Kidney (tissue), 14 donors: ENCODE measurements around the gene LSAMP. TPM values are rescaled to one million over a fixed set of nuclear protein-coding genes. Genes with fewer than 3 reads are reported as not detected.

Source experiments
- DNase-seq, 5 donors: peaks; one replicate each; pipeline ENCODE4 v3.0.0-alpha.2; 2013 to 2020
- FAIRE-seq: peaks from 2 replicates; lab custom pipeline; 2012; peaks lifted over from hg19 to GRCh38; lab: Jason Lieb, UNC
- H3K27ac ChIP-seq, 2 donors: one replicate each; pipeline ENCODE4 v1.7.0; 2013; ENCODE audit warnings: low read depth in 2 of 2, low read length in 2 of 2, inconsistent platforms in 1 of 2
- H3K27me3 ChIP-seq: one replicate; pipeline ENCODE4 v1.7.1; 2013; ENCODE audit warnings: low read length, inconsistent platforms; ENCODE audit not compliant: control insufficient read depth, insufficient read depth
- H3K36me3 ChIP-seq, 3 donors: one replicate each; pipeline versions ENCODE4 v1.7.0 to v1.7.1; 2013; ENCODE audit warnings: low read length in 3 of 3, control low read depth in 1 of 3, inconsistent platforms in 1 of 3; ENCODE audit not compliant: insufficient read depth in 3 of 3, control insufficient read depth in 2 of 3
- H3K4me1 ChIP-seq, 3 donors: one replicate each; pipeline versions ENCODE4 v1.7.0 to v1.7.1; 2013; ENCODE audit warnings: low read length in 3 of 3, inconsistent platforms in 1 of 3, low read depth in 1 of 3; ENCODE audit not compliant: control insufficient read depth in 2 of 3, insufficient read depth in 2 of 3
- H3K4me3 ChIP-seq, 3 donors: one replicate each; pipeline versions ENCODE4 v1.7.0 to v1.8.1; 2013; ENCODE audit warnings: low read length in 3 of 3, control low read depth in 1 of 3, inconsistent platforms in 1 of 3
- H3K9ac ChIP-seq, 3 donors: one replicate each; pipeline versions ENCODE4 v1.7.0 to v1.7.1; 2013; ENCODE audit warnings: low read length in 3 of 3, control low read depth in 1 of 3, inconsistent platforms in 1 of 3
- H3K9me3 ChIP-seq, 3 donors: one replicate each; pipeline versions ENCODE4 v1.7.0 to v1.7.1; 2013; ENCODE audit warnings: low read length in 3 of 3, control low read depth in 1 of 3, inconsistent platforms in 1 of 3; ENCODE audit not compliant: control insufficient read depth in 2 of 3, insufficient read depth in 1 of 3
- CTCF ChIP-seq: IDR thresholded peaks from 3 replicates; pipeline ENCODE4 v1.5.1; 2012; ENCODE audit warnings: mild to moderate bottlenecking, moderate library complexity, borderline replicate concordance; ENCODE audit not compliant: insufficient read depth; ENCODE audit errors: extremely low read depth
- intact Hi-C: fragments of 100-400 bp; cut with DNase I; formaldehyde crosslinking; loops from one replicate; pipeline ENCODE4 v1.11.1; 2022
- polyA plus RNA-seq: library from polyadenylated mRNA; stranded (reverse); fragments of 350-450 nt; fragmentation: Illumina TruSeq; extraction: RNeasy Lipid Tissue Mini Kit (QIAGEN cat#74804); gene quantifications from one replicate; pipeline ENCODE4 v1.2.3, GENCODE V29; 2014; ENCODE audit warnings: low read depth, low replicate concordance; ENCODE audit not compliant: insufficient read depth
- total RNA-seq: library from RNA; stranded (reverse); fragmentation: NEBNext Ultra II Directional; extraction: Animal tissue kit (Norgen Biotek cat#: 25700); gene quantifications from one replicate; pipeline ENCODE4 v1.2.1, GENCODE V29; 2021
- donor health status: control.
- donor health status: control.
- donor health status: control.
- donor health status: control.
- donor health status: control.
- donor health status: DM: yes; HTN: yes; CAD: no.
- donor health status: Normal renal cell carcinoma (clear cell type).

Gene LSAMP
- total and polyA plus RNA-seq, 2 donors from 2014 or later, result 1.4 to 3.5 TPM

- intact Hi-C loops, result no loop called here
- H3K4me3 ChIP-seq, result no peak overlapping the region
- no peaks in the 10 kb centered on the region for H3K36me3 ChIP-seq
- H3K27me3 ChIP-seq, result no peaks in the 10 kb centered on the region
- no peaks in the 10 kb centered on the region for H3K9me3 ChIP-seq
- no peak overlapping the region for H3K27ac ChIP-seq
- peak in 2 of 5 donors; percentile 29 to 55 for DNase-seq
- no peaks in the 10 kb centered on the region for H3K4me1 ChIP-seq
- TF ChIP-seq CTCF, result no peak
- no peak for FAIRE-seq
- H3K9ac ChIP-seq, result no peak overlapping the region
Measured at GRCh38 chr3:115885621-115886020, 559.7 kb downstream of the LSAMP start.

- FAIRE-seq, result no peak
- Histone ChIP-seq H3K4me3 (peak overlapping the region in 1 of 3 donors; percentile 33), H3K9me3 (no peaks in the 10 kb centered on the region), H3K36me3 (no peaks in the 10 kb centered on the region), H3K27ac (no peak overlapping the region), H3K27me3 (no peaks in the 10 kb centered on the region), H3K4me1 (peaks cover 0 to 2% (median 0%) of the 10 kb centered on the region in 3 donors), H3K9ac (no peak overlapping the region)
- intact Hi-C loops, result no loop called here
- no peak for DNase-seq
- no peak for TF ChIP-seq CTCF
Measured at GRCh38 chr3:115877615-115877899, 567.7 kb downstream of the LSAMP start.

DNA sequence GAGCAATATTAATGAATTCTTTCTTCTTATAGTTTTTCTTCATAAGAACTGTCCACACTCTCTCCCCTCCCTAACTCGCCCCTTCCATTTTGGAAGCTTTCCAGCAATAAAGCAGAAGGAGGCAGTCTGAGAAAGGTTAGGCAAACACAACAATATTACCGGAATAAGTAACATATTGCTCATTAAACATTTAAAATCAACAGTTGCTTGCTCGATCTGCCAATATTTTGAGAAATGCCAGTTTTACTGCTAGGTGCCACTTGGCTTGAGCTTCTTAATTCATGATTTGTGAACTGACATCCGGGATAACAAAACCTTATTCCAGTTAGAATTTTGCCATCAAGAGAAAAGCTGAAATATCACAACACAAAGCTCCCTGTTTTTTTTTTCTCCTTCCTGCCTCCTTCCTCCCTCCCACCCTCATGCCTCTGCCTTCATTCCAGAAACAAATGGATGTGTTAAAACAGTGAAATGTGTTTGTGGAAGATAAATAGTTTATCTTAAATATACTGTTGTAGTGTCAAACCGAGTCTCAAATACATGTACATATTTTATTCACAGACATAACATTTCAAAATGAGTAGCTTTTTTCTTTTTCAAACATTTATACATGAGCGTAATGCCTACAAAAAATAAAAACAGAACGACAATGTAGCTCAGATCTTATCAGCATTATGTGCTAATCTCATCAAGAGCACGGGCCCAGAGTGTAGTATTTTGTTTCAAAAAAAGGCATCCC, 568.2 kb downstream of the LSAMP start:
- Histone ChIP-seq H3K4me3 (peak overlapping the region in 1 of 3 donors; percentile 33), H3K36me3 (no peaks in the 10 kb centered on the region), H3K9ac (no peak overlapping the region), H3K9me3 (no peaks in the 10 kb centered on the region), H3K27ac (no peak overlapping the region), H3K27me3 (no peaks in the 10 kb centered on the region), H3K4me1 (peaks cover 0 to 2% (median 0%) of the 10 kb centered on the region in 3 donors)
- TF ChIP-seq CTCF, result no peak
- intact Hi-C loops, result no loop called here
- FAIRE-seq, result no peak
- peak in 2 of 5 donors; percentile 16 to 54 for DNase-seq

DNA sequence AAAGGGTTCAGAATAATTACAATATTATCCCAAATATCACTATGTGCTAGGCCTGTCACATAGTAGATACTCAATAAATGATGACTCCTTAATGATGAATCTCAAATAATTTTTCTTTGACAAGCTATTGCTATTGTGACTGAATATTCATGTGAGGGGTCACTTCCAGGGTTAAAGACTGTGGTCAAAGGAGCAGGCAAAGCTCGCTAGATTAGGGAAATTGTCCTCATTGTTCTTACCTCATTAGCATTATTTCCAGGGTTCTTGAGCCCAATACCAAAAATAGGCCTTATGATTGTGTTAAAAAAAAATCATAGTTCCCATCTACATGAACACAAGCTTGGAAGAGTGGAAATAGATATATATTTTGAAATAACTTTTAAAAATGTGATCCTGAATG, 569.8 kb downstream of the LSAMP start:
- no peaks in the 10 kb centered on the region for H3K9me3 ChIP-seq
- H3K4me3 ChIP-seq, result no peak overlapping the region
- DNase-seq (no peak), FAIRE-seq (no peak)
- intact Hi-C loops, result no loop called here
- no peak overlapping the region for H3K27ac ChIP-seq
- no peaks in the 10 kb centered on the region for H3K36me3 ChIP-seq
- TF ChIP-seq CTCF, result no peak
- no peaks in the 10 kb centered on the region for H3K27me3 ChIP-seq
- peaks cover 0 to 2% (median 0%) of the 10 kb centered on the region in 3 donors for H3K4me1 ChIP-seq
- H3K9ac ChIP-seq, result no peak overlapping the region
